Lower leg skin (tissue), 3 donors: ENCODE results near the gene DHX38.

Experiments
- POLR2A ChIP-seq, 2 donors: fragments of 450-650 bp; IDR thresholded peaks; one replicate each; pipeline ENCODE4 v1.6.1; 2016 to 2017; ENCODE audit warnings: antibody characterized with exemption in 2 of 2, mild to moderate bottlenecking in 1 of 2, moderate library complexity in 1 of 2
- TF ChIP-seq, protein P1 (sequence below), 3 donors: fragments of 450-650 bp; IDR thresholded peaks; one replicate each; pipeline ENCODE4 v1.5.1; 2016; ENCODE audit warnings: antibody characterized with exemption in 3 of 3, mild to moderate bottlenecking in 3 of 3, moderate library complexity in 2 of 3

DNA sequence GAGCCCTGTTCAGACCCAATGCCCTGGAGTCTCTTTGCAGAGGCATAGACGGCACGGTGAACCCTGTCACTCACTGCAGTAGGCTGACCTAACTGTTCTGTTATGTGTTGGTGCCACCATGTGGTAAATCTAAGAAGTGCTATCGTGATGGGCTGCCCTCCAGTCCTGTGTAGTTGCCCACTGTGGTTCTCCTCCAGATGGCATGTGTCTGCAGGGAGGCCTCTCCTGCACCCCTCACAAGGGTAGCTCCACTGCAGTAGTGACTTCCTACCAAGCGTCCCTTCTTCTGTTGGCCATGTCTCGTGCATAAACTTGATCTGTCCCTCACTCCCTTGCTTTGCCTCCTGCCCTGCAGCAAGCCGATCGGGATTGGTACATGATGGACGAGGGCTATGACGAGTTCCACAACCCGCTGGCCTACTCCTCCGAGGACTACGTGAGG lies 5.8 kb downstream of the DHX38 start:
- TF ChIP-seq, protein P1, sequence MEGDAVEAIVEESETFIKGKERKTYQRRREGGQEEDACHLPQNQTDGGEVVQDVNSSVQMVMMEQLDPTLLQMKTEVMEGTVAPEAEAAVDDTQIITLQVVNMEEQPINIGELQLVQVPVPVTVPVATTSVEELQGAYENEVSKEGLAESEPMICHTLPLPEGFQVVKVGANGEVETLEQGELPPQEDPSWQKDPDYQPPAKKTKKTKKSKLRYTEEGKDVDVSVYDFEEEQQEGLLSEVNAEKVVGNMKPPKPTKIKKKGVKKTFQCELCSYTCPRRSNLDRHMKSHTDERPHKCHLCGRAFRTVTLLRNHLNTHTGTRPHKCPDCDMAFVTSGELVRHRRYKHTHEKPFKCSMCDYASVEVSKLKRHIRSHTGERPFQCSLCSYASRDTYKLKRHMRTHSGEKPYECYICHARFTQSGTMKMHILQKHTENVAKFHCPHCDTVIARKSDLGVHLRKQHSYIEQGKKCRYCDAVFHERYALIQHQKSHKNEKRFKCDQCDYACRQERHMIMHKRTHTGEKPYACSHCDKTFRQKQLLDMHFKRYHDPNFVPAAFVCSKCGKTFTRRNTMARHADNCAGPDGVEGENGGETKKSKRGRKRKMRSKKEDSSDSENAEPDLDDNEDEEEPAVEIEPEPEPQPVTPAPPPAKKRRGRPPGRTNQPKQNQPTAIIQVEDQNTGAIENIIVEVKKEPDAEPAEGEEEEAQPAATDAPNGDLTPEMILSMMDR (IDR thresholded peaks at IDR 0.05), result no peak
- TF ChIP-seq POLR2A (IDR thresholded peaks at IDR 0.05), result no peak
